CD4-positive, alpha-beta T cell treated with Interleukin-12 subunit alpha and Interleukin-12 subunit beta, for 1 hour (primary cell): Measurements from ENCODE around the gene CD151.
A peak's percentile ranks its signal among the peaks of the same experiment; 100 is the strongest.

Source experiments
- DNase-seq: peaks from one replicate; pipeline ENCODE4 v3.0.0-alpha.2; 2020

Gene CD151

GRCh38 chr11:832529-833113, at the start of gene CD151:
Gene CD151 (plus strand): TSS chr11:832952. CDS start chr11:836070, 3,118 bp downstream.
- DNase-seq = peak; percentile 55

GRCh38 chr11:783581-784015, 49.2 kb upstream of the CD151 start:
- peak; percentile 31 for DNase-seq

GRCh38 chr11:786235-787083, 46.3 kb upstream of the CD151 start:
- DNase-seq = no peak

- DNase-seq = no peak
Observed at GRCh38 chr11:787084-787675, 45.6 kb upstream of the CD151 start.

- DNase-seq = no peak
Observed at GRCh38 chr11:788009-788640, 44.6 kb upstream of the CD151 start.

DNA sequence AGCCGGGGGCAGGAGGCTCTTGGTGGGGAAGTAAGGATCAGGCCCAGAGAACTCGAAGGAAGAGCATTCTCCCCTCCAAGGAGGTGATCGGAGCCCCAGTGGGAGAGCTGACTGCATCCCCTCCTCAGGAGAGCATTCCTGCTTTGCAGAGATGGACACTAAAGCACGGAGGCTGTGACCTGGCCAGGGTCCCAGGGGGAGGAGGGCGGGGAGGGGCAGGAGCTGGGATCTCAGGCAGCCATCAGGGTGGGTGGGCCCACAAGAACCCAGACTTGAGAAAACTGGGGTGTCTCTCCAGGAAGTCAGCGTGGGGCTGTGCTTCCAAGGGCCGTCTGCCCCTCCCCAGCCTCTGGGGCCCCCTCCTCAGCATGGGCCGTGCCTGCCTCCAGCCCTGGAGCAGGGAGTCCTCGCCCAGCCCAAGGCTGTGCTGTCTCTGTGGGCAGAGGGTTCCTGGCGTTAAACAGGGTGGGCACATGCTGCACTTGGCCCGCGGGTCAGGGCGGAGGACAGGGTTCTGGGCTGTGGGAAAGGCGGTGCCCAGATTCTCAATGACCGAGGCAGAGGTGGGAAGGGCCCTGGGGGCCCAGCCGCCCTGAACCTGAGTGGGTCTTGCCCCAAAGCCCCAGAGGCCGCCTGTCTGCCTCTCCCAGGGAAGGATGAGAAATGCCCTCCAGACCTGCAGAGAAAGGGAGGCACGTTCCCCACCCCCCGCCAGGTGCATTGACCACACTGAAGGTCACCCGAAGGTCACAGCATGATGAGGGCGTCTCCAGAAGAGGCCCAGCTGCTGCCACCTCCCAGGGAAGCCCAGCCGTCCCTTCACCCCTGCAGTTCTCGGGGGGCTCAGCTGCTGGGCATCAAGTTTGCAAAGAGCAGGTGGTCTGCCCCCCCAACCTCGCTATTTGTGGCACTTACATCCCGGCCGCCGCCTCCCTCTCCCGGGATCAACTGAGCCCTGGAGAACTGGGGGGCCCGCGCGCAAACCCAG, 43.5 kb upstream of the CD151 start:
- no peak for DNase-seq

DNA sequence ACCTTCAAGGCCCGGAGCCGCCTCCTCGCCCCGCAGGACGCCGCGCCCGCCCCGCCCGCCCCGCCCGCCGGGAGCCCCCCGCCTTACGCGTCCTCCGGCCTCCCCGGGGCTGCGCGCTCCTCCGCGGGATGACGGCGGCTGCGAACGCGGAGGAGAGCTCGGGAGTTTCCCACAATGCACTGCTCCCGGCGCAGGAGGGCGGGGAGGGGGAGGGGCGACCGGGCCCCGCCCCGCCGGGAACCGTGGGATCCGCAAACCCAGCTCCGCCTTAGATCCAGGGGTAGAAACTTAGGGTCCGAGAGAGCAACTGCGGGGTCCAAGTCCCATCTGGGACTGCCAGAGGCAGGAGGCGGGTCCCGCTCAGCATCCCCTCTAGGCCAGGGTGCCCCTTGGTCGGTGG, 42.8 kb upstream of the CD151 start, which contains the start of gene CEND1:
Gene CEND1, minus strand, starts transcription at position 148 of the 400 bp plus-strand sequence. CDS start 1,514 bp downstream, outside the sequence.
- peak; percentile 55 for DNase-seq

DNA sequence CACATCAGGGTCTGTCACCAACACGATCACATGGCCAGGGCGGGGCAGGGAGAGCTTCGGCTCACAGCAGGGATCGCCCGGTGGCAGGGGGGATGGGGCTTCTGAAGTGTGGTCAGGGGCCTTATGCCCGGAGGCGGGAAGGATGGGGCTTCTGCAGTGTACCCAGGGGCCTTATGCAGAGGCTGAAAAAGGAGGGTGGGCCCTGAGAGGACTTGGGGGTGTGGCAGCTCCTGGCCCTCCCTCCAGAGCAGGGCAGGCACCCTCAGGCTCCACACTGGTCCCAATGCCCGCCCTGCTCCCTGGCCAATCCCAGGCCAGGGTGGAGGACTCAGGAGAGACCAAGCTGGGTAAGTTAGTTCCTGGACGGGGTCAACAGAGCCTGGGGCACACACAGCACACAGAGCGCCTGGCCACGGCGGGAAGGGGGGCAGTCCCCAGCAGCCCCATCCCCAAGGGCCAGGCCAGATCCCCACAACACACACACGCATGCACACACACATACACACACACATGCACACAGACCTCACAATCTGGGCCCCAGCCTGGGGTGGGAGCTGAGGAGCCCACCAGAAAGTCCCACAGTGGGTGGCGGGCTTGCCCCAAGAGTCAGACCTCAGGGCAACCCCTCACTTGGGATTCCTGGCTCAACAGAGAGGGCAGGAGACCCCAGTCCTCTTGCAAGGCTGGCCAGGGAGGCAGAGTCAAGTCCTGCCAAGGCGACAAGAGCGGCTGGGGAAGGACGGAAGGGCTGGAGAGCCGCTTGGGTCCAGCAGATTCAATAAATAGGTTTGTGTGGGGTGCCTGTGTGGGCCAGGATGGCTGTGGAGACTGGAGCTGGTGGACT, 41.8 kb upstream of the CD151 start:
- DNase-seq = no peak

GRCh38 chr11:791658-792534, 40.9 kb upstream of the CD151 start:
- DNase-seq = no peak

DNA sequence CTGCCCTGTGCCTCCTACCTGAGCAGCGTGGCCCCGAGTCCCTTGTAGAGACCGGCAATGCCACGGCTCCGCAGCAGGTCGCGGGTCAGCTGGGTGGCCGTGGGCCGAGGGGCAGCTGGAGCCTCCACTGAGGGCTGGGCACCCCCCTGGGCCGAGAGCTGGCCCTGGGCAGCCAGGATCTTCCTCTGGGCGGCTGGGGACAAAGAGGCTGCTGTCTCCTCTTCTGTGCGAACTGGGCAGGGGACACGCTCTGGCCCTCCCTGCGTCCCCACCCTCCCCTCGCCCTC, 40.3 kb upstream of the CD151 start:
- DNase-seq = no peak

GRCh38 chr11:792873-793272, 39.9 kb upstream of the CD151 start:
- no peak for DNase-seq

- no peak for DNase-seq
Observed at GRCh38 chr11:793556-793955, 39.2 kb upstream of the CD151 start.

DNA sequence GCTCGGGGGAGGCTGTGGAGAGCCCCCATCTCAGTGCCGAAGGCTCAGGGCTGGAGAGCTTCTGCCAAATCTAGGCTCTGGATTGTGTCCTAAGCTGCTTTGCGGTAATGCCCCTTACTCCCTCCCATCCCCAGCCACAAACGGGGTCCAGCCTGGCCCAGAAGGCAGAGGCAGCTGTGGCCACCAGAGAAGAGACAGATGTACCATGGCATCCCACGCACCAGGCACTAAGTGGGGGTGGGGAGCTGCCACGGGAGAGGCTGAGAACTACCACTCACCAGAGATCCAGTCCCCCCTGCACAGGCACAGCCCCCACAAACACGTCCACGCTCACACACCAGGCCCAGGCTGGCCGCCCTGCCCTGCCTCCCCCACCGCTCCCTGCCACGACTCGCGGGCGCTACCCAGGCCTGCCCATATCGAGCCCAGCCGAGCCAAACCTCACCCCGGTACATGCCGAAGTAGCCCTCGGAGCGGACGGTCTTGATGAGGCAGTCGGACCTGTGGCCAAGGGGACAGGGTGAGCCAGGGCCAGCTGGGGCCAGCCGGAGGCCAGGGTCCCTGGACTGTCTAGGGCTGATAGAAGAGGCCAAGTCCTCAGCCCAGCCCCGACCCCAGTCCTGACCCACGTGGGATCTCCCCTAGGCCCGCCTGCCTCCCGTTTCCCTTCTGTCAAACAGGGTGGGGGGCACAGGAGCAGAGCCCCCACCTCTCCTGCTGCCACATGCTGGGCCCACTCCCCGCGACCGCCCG, 38.6 kb upstream of the CD151 start:
- DNase-seq = no peak

GRCh38 chr11:794766-795633, 37.8 kb upstream of the CD151 start:
- no peak for DNase-seq

DNA sequence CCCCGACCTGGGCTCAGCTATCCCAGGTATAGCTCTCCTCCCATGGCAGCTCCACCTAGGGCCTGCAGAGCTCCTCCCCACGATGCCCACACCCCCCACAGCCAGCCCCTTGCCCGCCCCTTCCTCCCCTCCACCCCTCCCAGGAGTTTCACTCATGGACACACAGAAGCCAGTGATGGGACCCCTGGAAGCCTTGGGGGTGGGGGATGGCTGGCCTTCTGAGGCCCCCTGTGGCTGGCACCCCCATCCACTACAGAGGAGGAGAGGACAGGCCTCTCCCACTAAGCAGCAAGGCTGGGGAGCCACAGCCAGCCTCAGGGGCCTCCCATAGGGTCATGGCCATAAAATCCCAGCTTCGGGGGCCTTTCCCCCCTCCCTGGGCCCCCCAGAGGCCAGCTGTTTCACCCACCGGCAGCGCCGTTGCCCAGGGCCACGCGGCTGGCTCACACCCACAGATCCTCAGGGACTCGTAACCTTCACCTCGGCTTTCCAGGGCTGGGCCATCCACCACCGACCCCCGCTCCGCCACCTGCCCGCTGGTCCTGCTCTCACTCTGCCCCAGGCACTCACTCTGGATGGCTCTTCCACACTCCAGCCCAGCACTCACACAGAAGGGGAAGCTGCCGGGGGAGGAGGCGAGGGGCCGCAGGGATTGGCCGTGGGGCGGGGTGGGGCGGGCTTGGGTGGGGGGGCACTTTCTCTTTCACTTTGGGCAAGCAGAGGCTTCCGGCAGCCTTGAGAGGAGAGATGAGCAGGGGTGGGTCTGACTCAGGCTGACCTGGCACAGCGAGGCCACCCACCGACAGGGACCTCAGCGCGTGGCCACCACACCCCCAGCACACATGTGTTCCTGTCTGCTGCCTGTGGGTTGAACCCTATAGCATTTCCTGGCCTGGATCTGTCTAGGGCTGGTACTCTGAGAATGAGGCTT, 36.9 kb upstream of the CD151 start:
- peak; percentile 81 for DNase-seq

GRCh38 chr11:796565-797295, 36.0 kb upstream of the CD151 start:
- no peak for DNase-seq
